ENCODE measurements around the gene STARD8.
A peak's percentile ranks its signal among the peaks of the same experiment; 100 is the strongest.

The STARD8 gene

GRCh38 chrX:68690936-68691501, 43.6 kb downstream of the STARD8 start:
- DNase-seq (ENCODE audit: low spot score): no peak

- no peak for DNase-seq (ENCODE audit: low spot score)
These were observed 44.5 kb downstream of the STARD8 start for GRCh38 chrX:68691921-68692320.

GRCh38 chrX:68692651-68693050, 45.2 kb downstream of the STARD8 start:
- DNase-seq (ENCODE audit: low spot score): peak; percentile 83

GRCh38 chrX:68693481-68694434, 46.3 kb downstream of the STARD8 start:
- peak; percentile 77 for DNase-seq (ENCODE audit: low spot score)

GRCh38 chrX:68694435-68695205, 47.2 kb downstream of the STARD8 start:
- DNase-seq (ENCODE audit: low spot score): peak; percentile 43

- DNase-seq (ENCODE audit: low spot score): peak; percentile 53
These were observed 47.9 kb downstream of the STARD8 start for GRCh38 chrX:68695206-68695845.

GRCh38 chrX:68696267-68696990, 49.0 kb downstream of the STARD8 start:
- peak; percentile 13 for DNase-seq (ENCODE audit: low spot score)

- no peak for DNase-seq (ENCODE audit: low spot score)
These were observed 49.6 kb downstream of the STARD8 start for GRCh38 chrX:68697036-68697435.

GRCh38 chrX:68697465-68698125, 50.1 kb downstream of the STARD8 start:
- DNase-seq (ENCODE audit: low spot score): peak; percentile 79

GRCh38 chrX:68698942-68699341, 51.5 kb downstream of the STARD8 start:
- DNase-seq (ENCODE audit: low spot score): peak; percentile 94

GRCh38 chrX:68699960-68700746, 52.7 kb downstream of the STARD8 start:
- DNase-seq (ENCODE audit: low spot score): peak; percentile 84

GRCh38 chrX:68703369-68703768, 55.9 kb downstream of the STARD8 start:
- DNase-seq (ENCODE audit: low spot score): peak; percentile 2

- DNase-seq (ENCODE audit: low spot score): no peak
These were observed 56.4 kb downstream of the STARD8 start for GRCh38 chrX:68703846-68704245.

- DNase-seq (ENCODE audit: low spot score): no peak
These were observed 58.5 kb downstream of the STARD8 start for GRCh38 chrX:68705986-68706385.

GRCh38 chrX:68708503-68709290, 61.2 kb downstream of the STARD8 start:
- peak; percentile 46 for DNase-seq (ENCODE audit: low spot score)

GRCh38 chrX:68710870-68711576, 63.6 kb downstream of the STARD8 start:
- peak; percentile 65 for DNase-seq (ENCODE audit: low spot score)

- DNase-seq (ENCODE audit: low spot score): no peak
These were observed 64.4 kb downstream of the STARD8 start for GRCh38 chrX:68711845-68712244.

- DNase-seq (ENCODE audit: low spot score): no peak
These were observed 67.4 kb downstream of the STARD8 start for GRCh38 chrX:68714856-68715255.

GRCh38 chrX:68717196-68717595, 69.7 kb downstream of the STARD8 start:
- DNase-seq (ENCODE audit: low spot score): no peak

Data from kidney tubule cell (primary cell).